ENCODE data around the gene BLVRB. TPM values are rescaled to one million over a fixed set of nuclear protein-coding genes. Genes with fewer than 3 reads are reported as not detected.
A peak's percentile ranks its signal among the peaks of the same experiment; 100 is the strongest.
"Not testable (repeated sequence)": the region's sequence is repeated elsewhere in the genome, so short reads cannot be mapped to it uniquely, and the experiment has no call there.

Gene BLVRB
- total and polyA plus RNA-seq, 9 of the 15 experiments (the other 6 are each of a cell fraction or from before 2014, with no cell fraction given), result 81.1 to 749 (median 331) TPM

DNA sequence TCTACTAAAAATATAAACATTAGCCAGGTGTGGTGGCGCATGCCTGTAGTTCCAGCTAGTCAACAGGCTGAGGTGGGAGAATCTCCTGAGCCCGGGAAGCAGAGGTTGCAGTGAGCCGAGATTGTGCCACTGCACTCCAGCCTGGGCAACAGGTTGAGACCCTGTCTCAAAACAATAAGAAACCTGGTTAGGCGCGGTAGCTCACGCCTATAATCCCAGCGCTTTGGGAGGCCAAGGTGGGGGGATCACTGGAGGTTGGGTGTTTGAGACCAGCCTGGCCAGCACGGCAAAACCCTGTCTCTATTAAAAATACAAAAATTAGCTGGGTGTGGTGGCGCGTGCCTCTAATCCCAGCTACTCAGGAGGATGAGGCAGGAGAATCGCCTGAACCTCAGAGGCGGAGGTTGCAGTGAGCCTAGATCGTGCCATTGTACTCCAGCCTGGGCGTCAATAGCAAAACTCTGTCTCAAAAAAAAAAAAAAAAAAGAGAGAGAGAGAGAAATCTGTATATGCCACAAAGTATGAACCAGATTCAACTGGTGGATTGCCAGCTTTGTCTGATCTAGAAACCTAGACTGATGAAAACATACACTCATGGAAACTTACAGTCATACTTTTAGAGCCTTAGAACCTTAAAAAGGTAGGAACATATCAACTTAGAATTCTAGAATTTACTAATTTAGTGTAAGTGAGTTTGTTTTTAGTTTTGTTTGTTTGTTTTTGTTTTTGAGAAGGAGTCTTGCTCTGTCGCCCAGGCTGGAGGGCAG lies 10.5 kb upstream of the BLVRB start:
- WGBS (ENCODE audit: insufficient coverage, low coverage, missing lambda C conversion rate), result 76% methylated on average over 14 of the region's 15 CpGs
- not testable (repeated sequence) for H3K4me2 ChIP-seq (ENCODE audit: insufficient read depth, low read length); ATAC-seq

More for the DNA sequence above, 10.5 kb upstream of the BLVRB start:
- H3K79me2 ChIP-seq (ENCODE audit: control insufficient read depth, insufficient read depth, low read length); H4K20me1 ChIP-seq (replicated peaks; ENCODE audit: control insufficient read depth, insufficient read depth, low read length); H3K9me3 ChIP-seq (replicated peaks; ENCODE audit: control insufficient read depth, insufficient read depth, low read depth, low read length); FAIRE-seq; H3K9me1 ChIP-seq (ENCODE audit: control insufficient read depth, insufficient read depth, low read length); CTCF ChIA-PET (ENCODE audit: low intra/inter-chr PET ratio); BruUV-seq (replicated peaks); H3K36me3 ChIP-seq (ENCODE audit: control insufficient read depth, insufficient read depth, low read length); DNase-seq (ENCODE audit: extremely low read depth in 1 of 4, low spot score in 3 of 4); intact Hi-C loops (cut with micrococcal nuclease); H3K4me3 ChIP-seq; in situ Hi-C loops (cut with MboI); H3K9ac ChIP-seq (ENCODE audit: insufficient read depth in 1 of 2, low read depth in 2 of 2, low read length in 2 of 2); H3K27me3 ChIP-seq (ENCODE audit: control insufficient read depth in 2 of 2, insufficient read depth in 2 of 2, low read length in 2 of 2); H3K27ac ChIP-seq (ENCODE audit: extremely low read depth, low read depth, low read length); H3K4me1 ChIP-seq (replicated peaks in 1 of 2; ENCODE audit: control insufficient read depth in 2 of 2, insufficient read depth in 2 of 2, low read length in 2 of 2); TF ChIP-seq REST (CRISPR knock-in tag; IDR thresholded peaks at IDR 0.05; ENCODE audit: low read depth): not testable (repeated sequence)
- peak overlapping the region; percentile 65; the same call in 1 of the 2 replicates for H2AFZ ChIP-seq (ENCODE audit: low read depth, low read length)
- peak; percentile 8; the same call in 1 of the 2 replicates for TF ChIP-seq REST (IDR thresholded peaks at IDR 0.05; ENCODE audit: borderline replicate concordance)
- POLR2A ChIA-PET, result interaction anchor here (0.6 to 1.1 kb wide), 5 partner anchors 10 to 64 kb away, joined by 3 to 6 read pairs (median 3); partner anchors contain the start of gene BLVRB

Measured in K562 (cell line).